GM12891 (cell line): ENCODE measurements around the gene ZMIZ2.

Experiments used
- POLR2A ChIP-seq: IDR thresholded peaks from 2 replicates; pipeline ENCODE4 v1.6.1; 2011; ENCODE audit warnings: low read depth, low read length, control low read depth
- POLR2AphosphoS5 ChIP-seq: IDR thresholded peaks from 2 replicates; pipeline ENCODE4 v1.6.1; 2011; ENCODE audit warnings: low read depth, low read length, control low read depth

DNA sequence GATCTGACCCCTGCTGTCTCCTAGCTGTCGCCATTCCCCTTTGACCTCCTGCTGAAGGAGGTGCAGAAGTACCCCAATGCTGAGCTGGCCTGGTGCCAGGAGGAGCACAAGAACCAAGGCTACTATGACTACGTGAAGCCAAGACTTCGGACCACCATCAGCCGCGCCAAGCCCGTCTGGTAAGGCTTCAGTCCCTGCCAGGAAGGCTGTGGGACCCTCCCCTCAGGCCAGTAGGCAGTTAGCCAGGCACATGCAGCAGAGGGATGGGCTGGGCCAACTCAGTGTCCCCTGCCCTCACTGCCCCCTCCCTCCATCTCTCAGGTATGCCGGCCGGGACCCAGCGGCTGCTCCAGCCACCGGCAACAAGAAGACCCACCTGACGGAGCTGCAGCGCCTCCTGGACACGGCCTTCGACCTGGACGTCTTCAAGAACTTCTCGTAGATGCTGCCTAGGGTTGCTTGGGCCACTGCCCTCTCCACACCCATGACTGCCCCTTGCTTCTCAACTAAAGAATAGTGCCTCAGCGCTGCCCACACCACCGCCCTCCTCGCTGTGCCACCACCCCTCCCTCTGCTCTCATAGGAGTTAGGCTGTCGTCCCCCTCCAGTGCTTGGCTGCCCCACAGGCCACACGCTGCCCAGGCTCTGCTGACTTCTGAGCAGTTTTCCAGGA lies 41.0 kb upstream of the ZMIZ2 start:
- TF ChIP-seq POLR2AphosphoS5 (no peak), POLR2A (no peak)
